Fibroblast of lung (primary cell): ENCODE data around the gene ASPDH. TPM values are rescaled to one million over a fixed set of nuclear protein-coding genes. Genes with fewer than 3 reads are reported as not detected.

ENCODE experiments used
- DNase-seq, 2 donors: peaks; one replicate each; pipeline versions ENCODE4 v3.0.0 to v3.0.0-alpha.2; 2010; ENCODE audit warnings: low read depth in 2 of 2
- H2AFZ ChIP-seq: 2 replicates; pipeline ENCODE4 v1.5.1; 2012; ENCODE audit warnings: low read length, control low read depth, inconsistent platforms
- H3K27ac ChIP-seq: 2 replicates; pipeline ENCODE4 v1.5.1; 2011; ENCODE audit warnings: low read length, control low read depth; ENCODE audit not compliant: insufficient read depth
- H3K27me3 ChIP-seq: 2 replicates; pipeline ENCODE4 v1.5.1; 2011; ENCODE audit warnings: mild to moderate bottlenecking, low read length; ENCODE audit not compliant: control insufficient read depth, insufficient read depth
- H3K36me3 ChIP-seq: 2 replicates; pipeline ENCODE4 v1.5.1; 2011; ENCODE audit warnings: low read length; ENCODE audit not compliant: control insufficient read depth, insufficient read depth
- H3K4me1 ChIP-seq: 2 replicates; pipeline ENCODE4 v1.5.1; 2011; ENCODE audit warnings: low read length; ENCODE audit not compliant: control insufficient read depth, insufficient read depth; ENCODE audit errors: extremely low read depth
- H3K4me2 ChIP-seq: 2 replicates; pipeline ENCODE4 v1.5.1; 2011; ENCODE audit warnings: low read length, control low read depth; ENCODE audit not compliant: insufficient read depth; ENCODE audit errors: extremely low read depth
- H3K4me3 ChIP-seq, 4 experiments: fragments of 200-600 bp in 1 of 4; sonication (generic) in 1 of 4; replicated peaks in 1 of 4; 2 replicates each; pipeline ENCODE4 v1.5.1; 2011 to 2016; ENCODE audit warnings: low read length in 4 of 4, low read depth in 3 of 4, mild to moderate bottlenecking in 3 of 4, control low read depth in 2 of 4, inconsistent platforms in 1 of 4, mixed read lengths in 1 of 4; ENCODE audit not compliant: insufficient read depth in 1 of 4; ENCODE audit errors: control extremely low read depth in 1 of 4
- H3K79me2 ChIP-seq: 2 replicates; pipeline ENCODE4 v1.5.1; 2012; ENCODE audit warnings: mild to moderate bottlenecking, low read length, inconsistent platforms; ENCODE audit not compliant: control insufficient read depth, insufficient read depth
- H3K9ac ChIP-seq: 2 replicates; pipeline ENCODE4 v1.5.1; 2011; ENCODE audit warnings: mild to moderate bottlenecking, low read length, control low read depth; ENCODE audit not compliant: insufficient read depth
- H3K9me3 ChIP-seq: 2 replicates; pipeline ENCODE4 v1.5.1; 2012; ENCODE audit warnings: low read depth, low read length; ENCODE audit not compliant: control insufficient read depth, insufficient read depth
- H4K20me1 ChIP-seq: 2 replicates; pipeline ENCODE4 v1.5.1; 2011; ENCODE audit warnings: low read length; ENCODE audit not compliant: control insufficient read depth, insufficient read depth; ENCODE audit errors: extremely low read depth
- CTCF ChIP-seq, 2 donors: IDR thresholded peaks in 1 of 2; conservative IDR thresholded peaks in 1 of 2; 1 replicate in 1 of 2; 2 replicates in 1 of 2; pipeline ENCODE4 v1.5.1; 2011 to 2012; ENCODE audit warnings: low read length in 2 of 2, control low read depth in 1 of 2, inconsistent platforms in 1 of 2, low read depth in 1 of 2, mild to moderate bottlenecking in 1 of 2
- EZH2 ChIP-seq: IDR thresholded peaks from 2 replicates; pipeline ENCODE4 v1.5.1; 2012; ENCODE audit warnings: low read length, control low read depth, mild to moderate bottlenecking; ENCODE audit errors: missing control alignments
- polyA plus RNA-seq, 2 donors: library from polyadenylated mRNA; depleted of rRNA in 1 of 2; stranded (reverse) in 1 of 2; unstranded in 1 of 2; fragments of >200 nt; gene quantifications; 2 replicates each; pipeline ENCODE4 v1.2.1, GENCODE V29; 2011 to 2012; ENCODE audit warnings: missing spikeins in 1 of 2
- total RNA-seq: library from RNA; depleted of rRNA; stranded (reverse); fragments of >200 nt; gene quantifications from 2 replicates; pipeline ENCODE4 v1.2.1, GENCODE V29; 2014

ASPDH gene
- total and polyA plus RNA-seq, 2 donors (not counting 1 experiment from before 2014, with no cell fraction given), result not detected

DNA sequence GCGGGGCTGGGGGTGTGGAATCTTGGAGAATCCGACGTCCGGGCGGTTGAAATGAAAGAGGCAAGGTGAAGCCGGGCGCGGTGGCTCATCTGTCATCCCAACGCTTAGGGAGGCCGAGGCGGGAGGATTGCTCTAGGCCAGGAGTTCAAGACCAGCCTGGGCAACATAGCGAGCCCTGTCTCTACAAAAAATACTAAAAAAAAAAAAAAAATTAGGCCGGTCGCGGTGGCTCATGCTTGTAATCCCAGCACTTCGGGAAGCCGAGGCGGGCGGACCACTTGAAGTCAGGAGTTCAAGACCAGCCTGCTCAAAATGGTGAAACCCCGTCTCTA is 36.8 kb downstream of the ASPDH start:
- Histone ChIP-seq H3K36me3 (peaks cover 8% of the 10 kb centered on the region), H4K20me1 (no peaks in the 10 kb centered on the region), H3K4me1 (no peaks in the 10 kb centered on the region), H3K4me2 (peak overlapping the region; percentile 69), H3K9ac (peak overlapping the region; percentile 89), H3K27ac (no peak overlapping the region), H3K79me2 (peaks cover 8% of the 10 kb centered on the region), H2AFZ (peak overlapping the region; percentile 96), H3K9me3 (no peaks in the 10 kb centered on the region), H3K27me3 (no peaks in the 10 kb centered on the region), H3K4me3 (peak overlapping the region; percentile 74 to 96 (median 92))
- no peak for DNase-seq
- TF ChIP-seq EZH2 (no peak), CTCF (conservative IDR thresholded peaks at IDR 0.05 in 1 of 2, IDR thresholded peaks at IDR 0.05 in 1 of 2; ENCODE audit: low read depth in 1 of 2, low read length in 2 of 2) (no peak)

DNA sequence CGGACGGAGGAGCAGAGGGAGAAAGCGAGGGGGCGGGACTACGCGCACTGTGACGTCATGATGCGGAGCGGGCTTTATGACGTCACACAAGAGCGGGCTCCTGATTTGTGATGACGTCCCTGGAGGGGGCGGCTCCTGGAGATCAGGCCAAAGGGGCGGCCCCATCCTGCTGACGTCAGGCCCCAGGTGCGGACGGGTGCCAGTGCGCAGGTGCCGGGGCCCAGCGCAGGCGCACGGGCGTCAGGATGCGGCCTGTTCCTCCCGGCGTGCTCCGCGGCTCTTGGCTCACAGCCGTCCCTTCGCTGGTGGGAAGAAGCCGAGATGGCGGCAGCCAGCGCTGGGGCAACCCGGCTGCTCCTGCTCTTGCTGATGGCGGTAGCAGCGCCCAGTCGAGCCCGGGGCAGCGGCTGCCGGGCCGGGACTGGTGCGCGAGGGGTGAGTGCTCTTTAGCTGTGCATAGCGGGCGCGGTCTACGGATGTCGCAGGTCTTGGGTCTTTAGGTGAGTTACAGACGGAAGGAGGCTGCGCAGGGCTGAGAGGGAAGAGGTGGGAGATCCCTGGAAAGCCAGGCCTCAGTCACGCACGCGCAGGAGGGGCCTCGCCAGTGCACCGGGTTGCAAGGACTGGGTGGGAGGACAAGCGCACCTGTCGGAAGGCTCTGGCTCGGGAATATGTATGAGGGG is 37.3 kb downstream of the ASPDH start, which contains the start of the genes EMC10 and GARIN5A:
Gene EMC10, plus strand, starts transcription at position 284 of the 683 bp plus-strand sequence. Its CDS starts 38 bp downstream, at position 322.
Gene GARIN5A, minus strand, starts transcription at position 625 of the 683 bp plus-strand sequence. Its CDS starts 460 bp downstream, at position 165.
- Histone ChIP-seq H3K4me2 (peak within 1 kb of the TSS; percentile 69), H3K4me1 (no peaks in the 10 kb centered on the region), H3K79me2 (peaks cover 8% of the 10 kb centered on the region), H3K4me3 (peak within 1 kb of the TSS; percentile 74 to 96 (median 92)), H3K27me3 (no peaks in the 10 kb centered on the region), H3K36me3 (peaks cover 7% of the 10 kb centered on the region), H3K9me3 (no peaks in the 10 kb centered on the region), H4K20me1 (no peaks in the 10 kb centered on the region), H3K27ac (peak within 1 kb of the TSS; percentile 63), H2AFZ (peak within 1 kb of the TSS; percentile 96), H3K9ac (peak within 1 kb of the TSS; percentile 89)
- peak; percentile 90 to 95 for DNase-seq
- TF ChIP-seq CTCF (conservative IDR thresholded peaks at IDR 0.05 in 1 of 2, IDR thresholded peaks at IDR 0.05 in 1 of 2; ENCODE audit: low read depth in 1 of 2, low read length in 2 of 2), result no peak
- TF ChIP-seq EZH2, result no peak

DNA sequence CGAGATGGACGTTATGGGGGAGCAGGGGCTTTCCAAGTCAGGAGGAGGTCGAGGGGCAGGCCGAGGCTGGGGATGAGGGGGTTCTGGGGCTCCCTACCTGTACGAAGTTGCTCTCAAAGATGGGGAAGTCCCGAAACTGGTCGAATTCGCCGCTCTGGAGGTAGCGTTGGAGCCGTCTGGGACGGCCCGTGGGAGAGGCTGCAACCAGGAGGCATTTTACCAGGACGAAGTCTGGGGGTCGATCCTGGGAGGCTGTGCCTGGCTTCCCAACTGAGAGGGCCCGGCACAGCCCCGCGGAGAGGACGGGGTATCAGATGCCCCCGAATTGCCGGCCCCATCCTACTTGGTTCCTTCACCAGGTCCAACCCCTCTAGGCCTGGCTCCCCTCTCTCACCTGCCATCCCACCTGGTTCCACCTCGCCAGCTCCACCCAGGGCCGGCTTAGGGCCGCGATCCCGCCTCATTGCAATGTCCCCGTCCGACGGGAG is 37.9 kb downstream of the ASPDH start:
- no peak for TF ChIP-seq EZH2
- no peak for TF ChIP-seq CTCF (conservative IDR thresholded peaks at IDR 0.05 in 1 of 2, IDR thresholded peaks at IDR 0.05 in 1 of 2; ENCODE audit: low read depth in 1 of 2, low read length in 2 of 2)
- Histone ChIP-seq H3K36me3 (peaks cover 5% of the 10 kb centered on the region), H2AFZ (no peak overlapping the region), H3K9me3 (no peaks in the 10 kb centered on the region), H3K79me2 (peaks cover 8% of the 10 kb centered on the region), H3K9ac (no peak overlapping the region), H3K27me3 (no peaks in the 10 kb centered on the region), H3K4me2 (no peak overlapping the region), H4K20me1 (no peaks in the 10 kb centered on the region), H3K27ac (no peak overlapping the region), H3K4me1 (no peaks in the 10 kb centered on the region), H3K4me3 (peak overlapping the region in 1 of 4 experiments; percentile 96)
- no peak for DNase-seq
